RWPE2 (cell line): ENCODE results near the gene PRPF38A.

ENCODE experiments used
- ATAC-seq: fragments of 200-7000 bp; cut with Tn5 transposase; 3 replicates; pipeline ENCODE4 v1.9.1; 2021; ENCODE audit warnings: low read depth
- DNase-seq: peaks from one replicate; pipeline ENCODE4 v3.0.0-alpha.2; 2020; ENCODE audit warnings: low spot score
- H3K27ac ChIP-seq: fragments of 450-650 bp; 2 replicates; pipeline ENCODE4 v1.5.1; 2017; ENCODE audit warnings: mild to moderate bottlenecking; ENCODE audit not compliant: poor library complexity, severe bottlenecking
- H3K27me3 ChIP-seq: fragments of 250-450 bp; sonication (Bioruptor Pico); 2 replicates; pipeline ENCODE4 v1.5.1; 2021; ENCODE audit warnings: mild to moderate bottlenecking, moderate library complexity; ENCODE audit not compliant: insufficient read depth, poor library complexity, severe bottlenecking
- H3K36me3 ChIP-seq: fragments of 250-450 bp; sonication (Bioruptor Pico); 2 replicates; pipeline ENCODE4 v1.5.1; 2020; ENCODE audit warnings: low read depth, mild to moderate bottlenecking, moderate library complexity
- H3K4me1 ChIP-seq: fragments of 250-450 bp; sonication (Bioruptor Pico); 2 replicates; pipeline ENCODE4 v1.5.1; 2021; ENCODE audit warnings: mild to moderate bottlenecking, moderate library complexity; ENCODE audit not compliant: insufficient read depth, poor library complexity, severe bottlenecking
- H3K4me3 ChIP-seq: fragments of 250-450 bp; sonication (Bioruptor Pico); 2 replicates; pipeline ENCODE4 v1.5.1; 2021; ENCODE audit warnings: mild to moderate bottlenecking, moderate library complexity; ENCODE audit not compliant: severe bottlenecking
- H3K9me3 ChIP-seq: fragments of 250-450 bp; sonication (Bioruptor Pico); 2 replicates; pipeline ENCODE4 v1.5.1; 2021; ENCODE audit warnings: mild to moderate bottlenecking, moderate library complexity; ENCODE audit not compliant: severe bottlenecking
- CTCF ChIP-seq: fragments of 450-650 bp; IDR thresholded peaks from one replicate; pipeline ENCODE4 v1.5.1; 2017; ENCODE audit warnings: mild to moderate bottlenecking, moderate library complexity; ENCODE audit not compliant: poor library complexity, severe bottlenecking

The PRPF38A gene

GRCh38 chr1:52404975-52405338, 555 bp downstream of the PRPF38A start:
- H3K4me3 ChIP-seq = peak overlapping the region; percentile 60
- H3K27me3 ChIP-seq = no peaks in the 10 kb centered on the region
- DNase-seq (no peak), ATAC-seq (no peak)
- no peaks in the 10 kb centered on the region for H3K9me3 ChIP-seq
- peak; percentile 25 for TF ChIP-seq CTCF
- H3K36me3 ChIP-seq = peaks cover 68% of the 10 kb centered on the region
- peaks cover 6% of the 10 kb centered on the region for H3K4me1 ChIP-seq
- peak overlapping the region; percentile 76 for H3K27ac ChIP-seq

GRCh38 chr1:52413410-52413989, 9.1 kb downstream of the PRPF38A start:
- no peak for ATAC-seq

GRCh38 chr1:52414942-52415341, 10.5 kb downstream of the PRPF38A start:
- Histone ChIP-seq H3K27ac (no peak overlapping the region), H3K4me3 (no peak overlapping the region), H3K4me1 (no peaks in the 10 kb centered on the region), H3K9me3 (no peaks in the 10 kb centered on the region), H3K36me3 (peaks cover 90% of the 10 kb centered on the region), H3K27me3 (no peaks in the 10 kb centered on the region)
- no peak for ATAC-seq
- no peak for TF ChIP-seq CTCF
- no peak for DNase-seq

More at GRCh38 chr1:52413410-52413989, 9.1 kb downstream of the PRPF38A start:
- Histone ChIP-seq H3K4me3 (no peak overlapping the region), H3K4me1 (no peaks in the 10 kb centered on the region), H3K27ac (no peak overlapping the region), H3K27me3 (no peaks in the 10 kb centered on the region), H3K36me3 (peaks cover 92% of the 10 kb centered on the region), H3K9me3 (no peaks in the 10 kb centered on the region)
- no peak for TF ChIP-seq CTCF
- no peak for DNase-seq

- DNase-seq (no peak), ATAC-seq (no peak)
- Histone ChIP-seq H3K27me3 (no peaks in the 10 kb centered on the region), H3K36me3 (peaks cover 91% of the 10 kb centered on the region), H3K9me3 (no peaks in the 10 kb centered on the region), H3K4me1 (no peaks in the 10 kb centered on the region), H3K27ac (no peak overlapping the region), H3K4me3 (no peak overlapping the region)
- no peak for TF ChIP-seq CTCF
Measured at GRCh38 chr1:52416811-52417210, 12.4 kb downstream of the PRPF38A start.

GRCh38 chr1:52420713-52421112, 16.3 kb downstream of the PRPF38A start:
- DNase-seq (no peak), ATAC-seq (no peak)
- H3K27ac ChIP-seq = no peak overlapping the region
- no peaks in the 10 kb centered on the region for H3K9me3 ChIP-seq
- no peaks in the 10 kb centered on the region for H3K27me3 ChIP-seq
- no peak overlapping the region for H3K4me3 ChIP-seq
- no peaks in the 10 kb centered on the region for H3K4me1 ChIP-seq
- peaks cover 88% of the 10 kb centered on the region for H3K36me3 ChIP-seq
- TF ChIP-seq CTCF = no peak
